ENCODE measurements around the gene KLHL5.

GRCh38 chr4:39037941-39038340 is 24.1 kb upstream of the KLHL5 start:
- TF ChIP-seq EZH2 (IDR thresholded peaks at IDR 0.05; ENCODE audit: borderline replicate concordance, insufficient read depth, low read depth, low read length, poor library complexity, severe bottlenecking) (no peak), CTCF (IDR thresholded peaks at IDR 0.05) (no peak)
